GM19372 (cell line): ENCODE data around the gene GRM1.
A peak's percentile ranks its signal among the peaks of the same experiment; 100 is the strongest.

Experiments used
- ATAC-seq: cut with Tn5 transposase; IDR thresholded peaks from one replicate; pipeline ENCODE4 v1.9.1; 2021; ENCODE audit warnings: mild to moderate bottlenecking, low read depth, moderate library complexity; ENCODE audit not compliant: unreplicated experiment

Gene GRM1

GRCh38 chr6:146359131-146359530 lies 330.3 kb downstream of the GRM1 start:
- ATAC-seq = no peak

- ATAC-seq = no peak
These were observed 332.5 kb downstream of the GRM1 start for GRCh38 chr6:146361128-146361924.

- ATAC-seq = no peak
These were observed 335.2 kb downstream of the GRM1 start for GRCh38 chr6:146363838-146364607.

DNA sequence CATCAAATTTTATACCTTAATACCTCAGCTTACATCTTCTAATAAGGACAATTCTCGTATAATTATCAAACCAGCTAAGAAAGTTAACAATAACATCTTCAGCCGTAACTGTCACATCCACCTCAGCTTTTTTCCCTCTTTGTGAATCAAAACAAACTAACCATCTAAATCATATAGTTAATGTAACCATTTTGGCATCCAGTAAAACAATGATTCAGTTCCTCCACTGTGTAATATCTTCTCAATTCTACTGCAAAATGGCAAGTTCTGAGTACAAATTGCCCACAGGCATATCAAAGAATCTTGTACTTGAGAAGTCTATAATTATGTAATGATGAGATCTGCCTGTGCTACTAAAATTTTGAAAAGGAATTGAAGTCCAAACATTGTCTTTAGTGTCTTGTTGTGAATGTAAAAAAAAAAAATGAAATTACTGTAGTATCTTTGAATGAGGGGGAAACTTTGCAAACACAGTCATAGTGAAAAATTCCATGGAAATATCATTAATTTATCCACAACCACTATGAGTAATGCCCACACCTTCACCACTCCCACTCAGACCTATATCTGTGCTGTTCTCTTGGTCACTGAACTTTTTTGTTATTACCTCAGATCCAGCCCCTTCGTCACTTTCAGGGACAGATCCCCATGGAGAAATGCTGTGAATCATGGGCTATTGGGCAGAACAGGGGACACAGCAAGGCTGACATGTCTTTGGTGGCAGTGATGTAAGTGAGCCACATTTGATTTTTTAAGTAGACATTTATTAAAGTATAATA lies 336.1 kb downstream of the GRM1 start:
- no peak for ATAC-seq

DNA sequence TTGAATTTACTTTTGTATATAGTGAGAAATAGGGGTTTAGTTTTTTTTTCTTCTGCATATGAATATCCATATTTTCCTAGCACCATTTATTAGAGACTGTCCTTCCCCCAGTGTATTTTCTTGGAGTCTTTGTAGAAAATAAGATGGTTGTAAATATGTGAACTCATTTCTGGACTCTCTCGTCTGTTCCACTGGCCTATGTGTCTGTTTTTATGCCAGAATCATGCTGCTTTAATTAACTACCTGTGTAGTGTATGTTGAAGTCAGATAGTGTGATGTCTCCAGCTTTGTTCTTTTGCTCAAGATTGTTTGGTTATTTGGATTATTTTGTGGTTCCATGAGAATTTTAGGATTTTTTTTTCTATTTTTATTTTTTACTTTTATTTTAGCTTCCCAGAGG lies 338.2 kb downstream of the GRM1 start:
- ATAC-seq = no peak

DNA sequence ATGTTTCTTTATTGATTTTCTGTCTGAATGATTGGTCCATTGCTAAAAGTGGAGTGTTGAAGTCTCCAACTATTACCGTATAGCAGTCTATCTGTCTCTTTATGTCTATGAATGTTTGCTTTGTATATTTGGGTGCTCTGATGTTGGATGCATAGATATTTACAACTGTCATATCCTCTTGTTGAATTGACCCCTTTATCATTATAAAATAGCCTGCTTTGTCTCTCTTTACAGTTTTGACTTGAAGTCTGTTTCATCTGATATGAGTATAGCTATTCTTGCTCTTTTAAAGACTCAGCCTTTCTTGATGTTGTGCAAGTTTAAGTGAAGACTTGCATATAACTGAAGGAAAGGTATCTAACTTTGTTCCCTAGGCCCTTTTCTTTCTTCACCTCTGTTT lies 341.0 kb downstream of the GRM1 start:
- ATAC-seq = no peak

DNA sequence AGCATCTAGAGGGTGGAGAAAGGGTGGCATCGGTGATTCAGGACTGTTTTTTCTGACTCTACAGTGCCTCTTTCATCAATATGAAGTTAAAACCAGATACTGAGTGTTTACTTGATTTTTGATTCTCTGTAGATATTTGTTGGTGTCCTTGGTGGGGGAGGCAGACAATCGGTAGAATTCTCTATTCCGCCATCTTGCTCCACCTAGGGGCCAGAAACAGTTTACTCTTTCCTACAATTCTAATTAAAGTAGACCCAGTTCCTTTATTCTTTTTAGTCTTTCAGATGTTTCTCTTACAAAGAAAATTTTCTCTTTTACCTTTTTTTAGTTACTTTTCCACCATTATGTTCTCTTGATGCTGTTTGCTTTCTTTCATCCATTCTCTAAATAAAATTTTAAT lies 352.6 kb downstream of the GRM1 start:
- no peak for ATAC-seq

GRCh38 chr6:146388736-146389364 lies 360.0 kb downstream of the GRM1 start:
- ATAC-seq = no peak

DNA sequence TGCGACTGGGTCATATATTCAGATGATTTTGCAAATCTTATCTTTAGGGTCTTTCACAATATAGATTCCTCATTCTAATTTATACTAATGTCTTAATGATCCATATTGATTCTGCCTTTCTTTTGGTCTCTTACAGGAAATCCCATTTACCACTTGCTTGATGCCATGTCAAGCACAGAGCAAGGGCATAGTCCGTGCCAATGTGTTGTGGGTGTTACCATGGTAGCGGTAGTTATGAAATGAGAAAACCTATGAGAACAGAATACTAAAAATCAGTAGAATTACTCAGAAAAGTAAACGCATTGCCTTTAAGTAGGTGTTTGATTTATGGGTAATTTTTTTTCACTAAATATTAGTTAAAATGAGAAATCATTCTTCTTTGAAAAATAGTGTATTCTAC lies 360.9 kb downstream of the GRM1 start:
- no peak for ATAC-seq

GRCh38 chr6:146397638-146398037 lies 368.8 kb downstream of the GRM1 start:
- no peak for ATAC-seq

- ATAC-seq = no peak
These were observed 373.6 kb downstream of the GRM1 start for GRCh38 chr6:146402476-146402875.

GRCh38 chr6:146408583-146408982 lies 379.7 kb downstream of the GRM1 start:
- ATAC-seq = no peak

- no peak for ATAC-seq
These were observed 382.2 kb downstream of the GRM1 start for GRCh38 chr6:146410851-146411595.

DNA sequence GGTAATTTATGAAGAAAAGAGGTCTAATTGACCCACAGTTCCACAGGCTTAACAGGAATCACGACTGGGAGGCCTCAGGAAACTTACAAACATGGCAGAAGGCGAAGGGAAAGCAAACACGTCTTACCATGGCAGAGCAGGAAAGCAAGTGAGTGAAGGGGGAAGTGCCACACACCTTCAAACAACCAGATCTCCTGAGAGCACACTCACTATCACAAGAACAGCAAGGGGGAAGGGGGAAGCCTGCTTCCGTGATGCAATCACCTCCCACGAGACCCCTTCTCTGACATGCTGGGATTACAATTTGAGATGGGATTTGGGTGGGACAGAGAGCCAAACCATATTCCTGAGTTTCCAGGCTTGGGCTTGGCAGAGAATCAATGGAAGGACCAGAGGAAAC lies 390.7 kb downstream of the GRM1 start:
- no peak for ATAC-seq

DNA sequence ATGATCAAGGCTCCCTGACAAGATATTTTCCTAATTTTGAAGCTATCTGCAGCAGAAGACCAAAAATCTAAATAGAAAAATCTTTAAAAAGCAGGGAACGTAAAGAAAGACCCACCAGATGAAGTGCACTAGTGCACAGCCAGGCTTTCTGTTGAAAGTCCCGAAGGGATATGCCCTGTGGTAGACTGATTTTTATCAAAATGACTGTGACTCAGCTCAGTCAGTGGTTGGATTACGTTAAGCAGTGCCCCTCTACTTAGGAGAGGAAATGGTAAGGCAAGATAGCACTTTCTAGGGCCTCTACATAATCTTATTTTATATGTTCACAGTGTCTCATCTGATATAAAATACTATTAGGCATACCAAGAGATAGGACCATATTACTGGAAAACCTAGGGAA lies 391.4 kb downstream of the GRM1 start:
- ATAC-seq = no peak

DNA sequence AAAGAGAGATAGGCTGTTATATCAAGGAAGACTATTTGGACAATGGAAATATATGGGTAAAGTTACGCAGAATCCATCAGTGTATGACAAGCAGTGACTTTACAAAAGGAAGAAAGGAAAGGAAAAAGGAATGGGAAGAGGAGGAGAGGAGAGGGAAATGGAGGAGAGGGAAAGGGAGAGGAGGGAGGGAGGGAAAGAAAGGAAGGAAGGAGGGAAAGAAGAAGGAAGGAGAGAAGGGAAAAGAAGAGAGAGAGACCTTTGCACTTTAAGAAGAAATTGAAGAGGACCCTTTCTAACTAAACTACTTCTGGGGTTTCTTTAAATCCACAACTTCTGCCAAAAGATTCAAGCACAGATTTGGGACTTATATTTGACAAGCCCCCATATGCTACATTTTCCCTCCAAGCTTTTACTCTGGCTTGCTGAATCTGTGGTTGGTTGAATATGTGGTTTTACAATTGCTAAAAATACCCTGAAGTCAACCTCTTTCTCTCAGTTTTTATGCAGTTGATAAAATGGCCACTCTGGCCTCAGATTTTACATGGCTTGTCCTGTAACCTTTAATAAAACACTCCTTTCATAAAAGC lies 394.0 kb downstream of the GRM1 start:
- peak; percentile 36 for ATAC-seq

DNA sequence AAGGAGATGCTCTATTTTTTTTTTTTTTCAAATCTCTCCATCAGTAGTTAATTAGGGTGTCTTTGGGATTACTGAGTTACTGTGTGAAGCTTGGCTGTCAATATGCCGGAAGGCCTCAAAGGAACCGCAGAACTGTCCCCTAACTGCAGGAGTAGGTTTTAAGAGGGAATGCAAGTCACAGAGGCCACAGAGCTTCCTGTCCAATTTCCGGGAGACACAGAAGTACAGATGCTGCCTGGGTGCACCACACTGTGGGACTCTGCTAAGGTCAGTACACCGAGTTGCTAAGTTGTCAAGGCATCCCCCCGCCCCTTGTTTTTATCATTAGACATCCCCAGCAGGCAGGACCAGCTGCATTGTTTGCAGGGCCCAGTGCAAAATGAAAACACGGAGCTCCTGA lies 394.6 kb downstream of the GRM1 start:
- peak; percentile 50 for ATAC-seq

GRCh38 chr6:146426516-146426915 lies 397.7 kb downstream of the GRM1 start:
- no peak for ATAC-seq

DNA sequence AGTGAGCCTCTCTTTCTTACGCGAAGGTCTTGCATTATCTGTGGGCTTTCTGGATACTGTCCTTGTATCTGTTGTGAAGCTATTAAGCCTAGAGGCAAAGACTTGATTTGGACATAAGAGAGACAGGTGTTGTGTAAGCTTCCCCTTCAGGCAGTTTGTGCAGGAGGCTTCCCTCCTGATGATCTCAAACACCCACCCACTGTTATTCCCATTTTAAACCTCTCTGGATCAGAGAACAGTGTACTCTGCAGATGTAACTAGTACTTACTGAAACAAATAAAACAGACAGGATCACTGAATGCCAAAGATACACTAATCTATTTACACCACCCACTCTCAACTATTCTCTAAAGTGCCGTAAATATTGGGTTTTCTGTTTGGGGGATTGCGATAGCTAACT lies 401.0 kb downstream of the GRM1 start:
- no peak for ATAC-seq
